Psoas muscle (tissue), 8 donors: ENCODE measurements around the gene ABCA3. TPM values are rescaled to one million over a fixed set of nuclear protein-coding genes. Genes with fewer than 3 reads are reported as not detected.

ENCODE experiments used
- ATAC-seq, 4 donors: fragments of 200-7000 bp; cut with Tn5 transposase; one replicate each; pipeline ENCODE4 v1.9.1; 2020; ENCODE audit warnings: moderate library complexity in 3 of 4, mild to moderate bottlenecking in 2 of 4
- DNase-seq, 2 donors: peaks; one replicate each; pipeline ENCODE4 v3.0.0-alpha.2; 2020
- H3K27ac ChIP-seq: fragments of 200-600 bp; one replicate; pipeline ENCODE4 v1.8.0; 2022
- H3K27me3 ChIP-seq, 3 donors: fragments of 200-600 bp in 1 of 3; one replicate each; pipeline versions ENCODE4 v1.6.1 to v1.8.0; 2013 to 2022; ENCODE audit warnings: low read length in 2 of 3, mild to moderate bottlenecking in 2 of 3, moderate library complexity in 1 of 3; ENCODE audit not compliant: insufficient read depth in 3 of 3
- H3K36me3 ChIP-seq, 2 donors: fragments of 200-600 bp in 1 of 2; one replicate each; pipeline versions ENCODE4 v1.6.1 to v1.8.0; 2013 to 2022; ENCODE audit warnings: low read depth in 1 of 2, mild to moderate bottlenecking in 1 of 2, moderate library complexity in 1 of 2; ENCODE audit not compliant: insufficient read depth in 1 of 2
- H3K4me1 ChIP-seq: fragments of 200-600 bp; one replicate; pipeline ENCODE4 v1.8.0; 2022
- H3K4me3 ChIP-seq: fragments of 200-600 bp; one replicate; pipeline ENCODE4 v1.8.0; 2022; ENCODE audit warnings: mild to moderate bottlenecking
- H3K9me3 ChIP-seq: fragments of 200-600 bp; one replicate; pipeline ENCODE4 v1.8.0; 2022
- WGBS, 3 donors: extraction: QIAGEN DNeasy Blood & Tissue Kit; methylation state at CpG; one replicate each; pipeline versions ENCODE4 v1.1.6 to v1.1.7; 2013; 5-methylcytosine and 5-hydroxymethylcytosine counted together
- intact Hi-C, 2 donors: fragments of 100-400 bp; cut with DNase I; formaldehyde crosslinking; loops; one replicate each; pipeline versions ENCODE4 v1.11.0 to v1.14.2; 2022
- polyA plus RNA-seq, 3 donors: library from polyadenylated mRNA; stranded (reverse); fragments of 200-250 nt; gene quantifications; one replicate each; pipeline ENCODE4 v1.2.3, GENCODE V29; 2013
- total RNA-seq, 4 donors: library from RNA; stranded (reverse); fragmentation: NEBNext Ultra II Directional in 2 of 4; extraction: Animal tissue kit (Norgen Biotek cat#: 25700) in 2 of 4; gene quantifications; one replicate each; pipeline versions ENCODE4 v1.2.1 to v1.2.4, GENCODE V29; 2021 to 2023
- TF ChIP-seq, protein P1 (sequence below): fragments of 200-600 bp; IDR thresholded peaks from one replicate; pipeline ENCODE4 v1.8.0; 2022; ENCODE audit warnings: antibody characterized with exemption
- donor health status: healthy with polysubstance abuse.
- donor health status: DM: no; HTN: no; CAD: no; lungs with moderate emphysema.
- donor health status: Bipolar disorder and iron deficiency.
- donor health status: healthy.
- donor health status: DM: yes; HTN: yes; CAD: no.
- donor health status: DM: no; HTN: no; CAD: no.
- donor health status: DM: no; HTN: no; CAD: no.
- donor health status: DM: yes; HTN: yes; CAD: no.

Gene ABCA3
- total and polyA plus RNA-seq, 7 donors, result 2.2 to 9.4 (median 8.6) TPM

DNA sequence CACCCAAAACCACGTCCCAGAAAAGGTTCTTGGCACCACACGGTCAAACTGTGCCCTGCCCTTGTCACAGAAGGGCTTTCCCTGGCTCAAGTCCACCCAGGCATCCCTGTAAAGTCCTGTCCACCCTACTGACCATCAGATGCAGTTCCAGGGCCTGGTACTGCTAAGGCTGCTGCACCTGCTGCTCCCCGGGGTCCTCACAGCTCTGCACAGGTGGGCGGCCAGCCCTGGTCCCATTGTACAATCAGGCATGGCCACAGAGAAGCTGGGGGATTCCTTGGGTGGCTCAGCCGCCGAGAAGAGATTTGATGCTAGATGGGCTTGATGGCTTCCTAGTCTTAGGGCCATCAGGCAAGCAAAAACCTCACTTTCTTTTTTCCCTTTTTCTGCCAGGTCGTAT, 15.3 kb downstream of the ABCA3 start:
- H3K36me3 ChIP-seq, result peaks cover 0 to 59% of the 10 kb centered on the region in 2 donors
- H3K4me1 ChIP-seq, result no peaks in the 10 kb centered on the region
- TF ChIP-seq, protein P1, sequence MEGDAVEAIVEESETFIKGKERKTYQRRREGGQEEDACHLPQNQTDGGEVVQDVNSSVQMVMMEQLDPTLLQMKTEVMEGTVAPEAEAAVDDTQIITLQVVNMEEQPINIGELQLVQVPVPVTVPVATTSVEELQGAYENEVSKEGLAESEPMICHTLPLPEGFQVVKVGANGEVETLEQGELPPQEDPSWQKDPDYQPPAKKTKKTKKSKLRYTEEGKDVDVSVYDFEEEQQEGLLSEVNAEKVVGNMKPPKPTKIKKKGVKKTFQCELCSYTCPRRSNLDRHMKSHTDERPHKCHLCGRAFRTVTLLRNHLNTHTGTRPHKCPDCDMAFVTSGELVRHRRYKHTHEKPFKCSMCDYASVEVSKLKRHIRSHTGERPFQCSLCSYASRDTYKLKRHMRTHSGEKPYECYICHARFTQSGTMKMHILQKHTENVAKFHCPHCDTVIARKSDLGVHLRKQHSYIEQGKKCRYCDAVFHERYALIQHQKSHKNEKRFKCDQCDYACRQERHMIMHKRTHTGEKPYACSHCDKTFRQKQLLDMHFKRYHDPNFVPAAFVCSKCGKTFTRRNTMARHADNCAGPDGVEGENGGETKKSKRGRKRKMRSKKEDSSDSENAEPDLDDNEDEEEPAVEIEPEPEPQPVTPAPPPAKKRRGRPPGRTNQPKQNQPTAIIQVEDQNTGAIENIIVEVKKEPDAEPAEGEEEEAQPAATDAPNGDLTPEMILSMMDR, result no peak
- H3K9me3 ChIP-seq, result no peaks in the 10 kb centered on the region
- 81 to 90% (median 88%) methylated on average over 7 of the region's 7 CpGs for WGBS, 3 donors
- ATAC-seq (no peak), DNase-seq (no peak)
- intact Hi-C loops, result no loop called here
- no peak overlapping the region for H3K27ac ChIP-seq
- no peaks in the 10 kb centered on the region for H3K27me3 ChIP-seq
- no peak overlapping the region for H3K4me3 ChIP-seq

DNA sequence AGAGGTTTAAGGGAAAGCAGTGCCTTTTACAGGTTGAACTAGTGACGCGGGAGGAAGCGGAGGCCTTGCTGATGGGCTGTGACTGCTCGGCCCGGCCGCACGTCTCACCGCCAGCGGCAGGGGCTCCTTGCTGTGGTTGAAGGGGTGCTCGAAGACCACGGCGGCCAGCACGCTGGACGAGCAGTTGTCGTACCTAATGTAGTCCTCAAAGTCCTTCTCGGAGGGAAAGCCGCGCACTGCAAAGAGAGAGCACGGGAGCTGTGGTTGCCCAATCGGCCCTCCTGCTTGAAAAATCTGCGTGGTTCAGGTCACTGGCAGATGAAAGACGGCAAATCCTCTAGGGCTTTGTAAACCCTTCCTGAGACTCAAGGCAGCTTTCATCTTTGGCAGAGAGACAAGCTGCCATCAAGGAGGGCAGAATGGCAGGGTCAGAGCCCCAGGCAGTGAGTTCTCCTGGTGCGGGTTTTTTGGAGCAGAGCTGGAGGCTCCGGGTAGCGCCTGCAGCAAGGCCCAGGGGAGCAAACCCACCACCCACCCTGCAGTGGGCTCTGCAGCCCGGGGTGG, 16.1 kb downstream of the ABCA3 start:
- TF ChIP-seq, protein P1, result no peak
- DNase-seq (no peak), ATAC-seq (no peak)
- Histone ChIP-seq H3K9me3 (no peaks in the 10 kb centered on the region), H3K4me1 (no peaks in the 10 kb centered on the region), H3K27ac (no peak overlapping the region), H3K36me3 (peaks cover 0 to 62% of the 10 kb centered on the region in 2 donors), H3K27me3 (no peaks in the 10 kb centered on the region), H3K4me3 (no peak overlapping the region)
- WGBS, 3 donors, result 85 to 89% (median 87%) methylated on average over 26 of the region's 26 CpGs
- intact Hi-C loops, result no loop called here

DNA sequence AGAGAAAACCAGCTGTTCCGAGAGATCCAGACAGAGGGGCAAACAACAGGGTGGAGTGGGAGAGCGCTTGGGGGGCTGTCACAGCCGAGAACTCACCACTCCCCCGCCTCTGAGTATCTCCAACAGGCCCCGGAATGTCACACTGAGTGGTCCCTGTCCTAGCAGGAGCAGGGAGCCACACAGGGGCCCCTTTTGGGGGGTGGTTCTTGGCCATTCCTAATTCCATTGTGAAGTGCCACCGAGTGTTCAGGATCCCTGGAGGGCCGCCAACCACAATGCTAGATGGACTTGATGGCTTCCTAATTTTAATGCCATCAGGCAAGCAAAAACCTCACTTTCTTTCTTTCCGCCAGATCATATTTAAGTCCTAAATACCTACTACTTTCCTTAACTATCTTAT, 16.8 kb downstream of the ABCA3 start:
- Histone ChIP-seq H3K9me3 (no peaks in the 10 kb centered on the region), H3K36me3 (peaks cover 0 to 67% of the 10 kb centered on the region in 2 donors), H3K4me3 (no peak overlapping the region), H3K27me3 (no peaks in the 10 kb centered on the region), H3K4me1 (no peaks in the 10 kb centered on the region), H3K27ac (no peak overlapping the region)
- intact Hi-C loops, result no loop called here
- ATAC-seq (no peak), DNase-seq (no peak)
- WGBS, 3 donors, result 85 to 90% (median 87%) methylated on average over 8 of the region's 8 CpGs
- TF ChIP-seq, protein P1, result no peak

GRCh38 chr16:2319606-2320005, 20.9 kb downstream of the ABCA3 start:
- Histone ChIP-seq H3K4me3 (no peak overlapping the region), H3K4me1 (no peaks in the 10 kb centered on the region), H3K27me3 (no peaks in the 10 kb centered on the region), H3K27ac (no peak overlapping the region), H3K36me3 (peaks cover 0 to 43% of the 10 kb centered on the region in 2 donors), H3K9me3 (no peaks in the 10 kb centered on the region)
- ATAC-seq, result no peak
- DNase-seq, result peak in 1 of 2 donors; percentile 32
- WGBS, 3 donors, result 90 to 93% (median 91%) methylated on average over 19 to 23 of the region's 23 CpGs
- TF ChIP-seq, protein P1, result no peak
- intact Hi-C loops, result no loop called here
